H1 (cell line): Measurements from ENCODE around the gene WRAP53.

Source experiments
- ASH2L ChIP-seq: fragments of 200-600, 300-600 bp; sonication (generic); IDR thresholded peaks from one replicate; pipeline ENCODE4 v1.7.1; 2017; ENCODE audit warnings: low read length
- CBX8 ChIP-seq: fragments of 300-800, 300-1000 bp; sonication (generic); IDR thresholded peaks from 2 replicates; pipeline ENCODE4 v1.7.1; 2016; ENCODE audit warnings: low read depth, low read length, borderline replicate concordance
- CTCF ChIP-seq, 3 experiments: IDR thresholded peaks; 1 replicate in 2 of 3; 2 replicates in 1 of 3; pipeline versions ENCODE4 v1.5.1 to v1.6.1; 2011; ENCODE audit warnings: low read length in 3 of 3, mild to moderate bottlenecking in 3 of 3, inconsistent platforms in 2 of 3, low read depth in 1 of 3, moderate library complexity in 1 of 3; ENCODE audit not compliant: insufficient read depth in 1 of 3; ENCODE audit errors: control extremely low read depth in 1 of 3
- EGR1 ChIP-seq: IDR thresholded peaks from 2 replicates; pipeline ENCODE4 v1.6.1; 2011; ENCODE audit warnings: low read depth, low read length, borderline replicate concordance
- EP300 ChIP-seq, 2 experiments: IDR thresholded peaks; 1 replicate in 1 of 2; 2 replicates in 1 of 2; pipeline ENCODE4 v1.6.1; 2011 to 2012; ENCODE audit warnings: low read depth in 2 of 2, low read length in 2 of 2, mild to moderate bottlenecking in 2 of 2, borderline replicate concordance in 1 of 2, inconsistent platforms in 1 of 2, moderate library complexity in 1 of 2
- EZH2 ChIP-seq: fragments of 200-600 bp; sonication (generic); IDR thresholded peaks from 2 replicates; pipeline ENCODE4 v1.7.1; 2012; ENCODE audit warnings: low read depth, mild to moderate bottlenecking, moderate library complexity, low read length, inconsistent platforms; ENCODE audit not compliant: severe bottlenecking
- POLR2A ChIP-seq, 2 experiments: IDR thresholded peaks; 1 replicate in 1 of 2; 2 replicates in 1 of 2; pipeline ENCODE4 v1.6.1; 2011; ENCODE audit warnings: low read depth in 2 of 2, low read length in 2 of 2, mild to moderate bottlenecking in 2 of 2; ENCODE audit errors: control extremely low read depth in 1 of 2
- SP4 ChIP-seq: IDR thresholded peaks from 2 replicates; pipeline ENCODE4 v1.6.1; 2012; ENCODE audit warnings: low read length, inconsistent platforms
- TAF1 ChIP-seq: IDR thresholded peaks from 2 replicates; pipeline ENCODE4 v1.6.1; 2011; ENCODE audit warnings: mild to moderate bottlenecking, low read depth, low read length
- TAF7 ChIP-seq: optimal IDR thresholded peaks from 2 replicates; pipeline ENCODE3; 2011; ENCODE audit warnings: low read depth, mild to moderate bottlenecking, inconsistent platforms, low read length, moderate library complexity, borderline replicate concordance
- TF ChIP-seq, protein P1 (sequence below): IDR thresholded peaks from 2 replicates; pipeline ENCODE4 v1.6.1; 2011; ENCODE audit warnings: low read depth, mild to moderate bottlenecking, low read length; ENCODE audit not compliant: insufficient read depth

DNA sequence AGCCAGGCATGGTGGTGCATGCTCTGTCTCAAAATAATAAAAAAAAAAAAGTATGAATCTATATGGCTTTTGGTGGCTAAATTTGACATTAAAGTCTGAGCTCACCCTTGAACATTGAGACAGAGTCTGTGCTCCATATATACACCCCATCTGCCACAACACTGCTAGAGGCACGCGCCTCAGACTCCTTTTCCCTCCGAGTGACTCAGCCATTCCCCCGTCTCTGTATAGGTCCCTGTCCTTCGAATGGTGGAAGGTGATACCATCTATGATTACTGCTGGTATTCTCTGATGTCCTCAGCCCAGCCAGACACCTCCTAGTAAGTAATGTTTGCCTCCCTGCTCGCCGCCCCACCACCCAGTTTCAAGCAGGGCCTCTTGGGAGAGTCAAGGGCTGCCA is 12.2 kb downstream of the WRAP53 start:
- TF ChIP-seq, protein P1, sequence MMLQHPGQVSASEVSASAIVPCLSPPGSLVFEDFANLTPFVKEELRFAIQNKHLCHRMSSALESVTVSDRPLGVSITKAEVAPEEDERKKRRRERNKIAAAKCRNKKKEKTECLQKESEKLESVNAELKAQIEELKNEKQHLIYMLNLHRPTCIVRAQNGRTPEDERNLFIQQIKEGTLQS = no peak
- TF ChIP-seq EZH2 (no peak), TAF1 (no peak), ASH2L (no peak), CTCF (IDR thresholded peaks at IDR 0.05; ENCODE audit: control extremely low read depth in 1 of 3, insufficient read depth in 1 of 3, low read depth in 1 of 3, low read length in 3 of 3) (no peak), TAF7 (no peak), SP4 (no peak), EP300 (IDR thresholded peaks at IDR 0.05; ENCODE audit: borderline replicate concordance in 1 of 2, low read depth in 2 of 2, low read length in 2 of 2) (no peak), POLR2A (IDR thresholded peaks at IDR 0.05; ENCODE audit: control extremely low read depth in 1 of 2, low read depth in 2 of 2, low read length in 2 of 2) (no peak), CBX8 (no peak), EGR1 (no peak)
